NCI-H2196 treated with DMSO at 0.1 percent for 48 hours (cell line): ENCODE results near the gene WDR43.

Experiments used
- DNase-seq: peaks from one replicate; lab custom pipeline; 2025; ENCODE audit not compliant: unreplicated experiment; lab: John Stamatoyannopoulos, UW

WDR43 gene

GRCh38 chr2:28894470-28895188 lies at the start of gene WDR43:
Gene WDR43 (plus strand): TSS chr2:28894667. CDS start chr2:28894699, 32 bp downstream.
- peak; percentile 93 for DNase-seq

GRCh38 chr2:28855193-28855592 lies 39.3 kb upstream of the WDR43 start:
- DNase-seq, result no peak

- DNase-seq, result no peak
Measured at GRCh38 chr2:28855977-28856376, 38.5 kb upstream of the WDR43 start.

- DNase-seq, result no peak
Measured at GRCh38 chr2:28868611-28869010, 25.9 kb upstream of the WDR43 start.

GRCh38 chr2:28869494-28870145 lies 24.8 kb upstream of the WDR43 start:
- DNase-seq, result no peak

- DNase-seq, result peak; percentile 89
Measured at GRCh38 chr2:28870146-28870891, 24.1 kb upstream of the WDR43 start, which contains the start of gene TRMT61B. Gene TRMT61B (minus strand): TSS chr2:28870309. CDS start chr2:28870277, 32 bp downstream.

- no peak for DNase-seq
Measured at GRCh38 chr2:28871620-28872019, 22.8 kb upstream of the WDR43 start.

GRCh38 chr2:28880193-28880592 lies 14.3 kb upstream of the WDR43 start:
- no peak for DNase-seq

- DNase-seq, result no peak
Measured at GRCh38 chr2:28893488-28893887, 979 bp upstream of the WDR43 start.

- DNase-seq, result no peak
Measured at GRCh38 chr2:28895189-28895893, 874 bp downstream of the WDR43 start.

- no peak for DNase-seq
Measured at GRCh38 chr2:28896906-28897305, 2.4 kb downstream of the WDR43 start.

- DNase-seq, result no peak
Measured at GRCh38 chr2:28898048-28898447, 3.6 kb downstream of the WDR43 start.

GRCh38 chr2:28901202-28901601 lies 6.7 kb downstream of the WDR43 start:
- DNase-seq, result no peak

GRCh38 chr2:28901841-28902240 lies 7.4 kb downstream of the WDR43 start:
- DNase-seq, result no peak

GRCh38 chr2:28902584-28902983 lies 8.1 kb downstream of the WDR43 start:
- no peak for DNase-seq

GRCh38 chr2:28904295-28904694 lies 9.8 kb downstream of the WDR43 start:
- no peak for DNase-seq

- DNase-seq, result no peak
Measured at GRCh38 chr2:28904802-28905457, 10.5 kb downstream of the WDR43 start.

GRCh38 chr2:28905533-28905932 lies 11.1 kb downstream of the WDR43 start:
- no peak for DNase-seq

- no peak for DNase-seq
Measured at GRCh38 chr2:28906376-28906775, 11.9 kb downstream of the WDR43 start.

- DNase-seq, result no peak
Measured at GRCh38 chr2:28906821-28907220, 12.4 kb downstream of the WDR43 start.

GRCh38 chr2:28908172-28908571 lies 13.7 kb downstream of the WDR43 start:
- DNase-seq, result no peak
